Stomach (tissue), 4 donors: ENCODE data around the gene CALML4.

ENCODE experiments used
- EP300 ChIP-seq: sonication (generic); formaldehyde crosslinking; IDR thresholded peaks from one replicate; pipeline ENCODE4 v1.6.1; 2017; ENCODE audit warnings: antibody characterized with exemption
- POLR2A ChIP-seq, 4 donors: fragments of 450-650 bp; IDR thresholded peaks; one replicate each; pipeline ENCODE4 v1.6.1; 2016; ENCODE audit warnings: antibody characterized with exemption in 4 of 4, control low read depth in 2 of 4, mild to moderate bottlenecking in 1 of 4, moderate library complexity in 1 of 4
- POLR2AphosphoS5 ChIP-seq, 3 donors: sonication (generic); formaldehyde crosslinking; IDR thresholded peaks; one replicate each; pipeline ENCODE4 v1.6.1; 2016; ENCODE audit warnings: antibody characterized with exemption in 3 of 3
- TF ChIP-seq, protein P1 (sequence below), 7 experiments: fragments of 450-650 bp in 4 of 7; fragments of 200-600 bp in 3 of 7; sonication (generic) in 3 of 7; IDR thresholded peaks; one replicate each; pipeline ENCODE4 v1.5.1; 2016 to 2019; ENCODE audit warnings: antibody characterized with exemption in 7 of 7, control low read depth in 2 of 7, mild to moderate bottlenecking in 1 of 7

DNA sequence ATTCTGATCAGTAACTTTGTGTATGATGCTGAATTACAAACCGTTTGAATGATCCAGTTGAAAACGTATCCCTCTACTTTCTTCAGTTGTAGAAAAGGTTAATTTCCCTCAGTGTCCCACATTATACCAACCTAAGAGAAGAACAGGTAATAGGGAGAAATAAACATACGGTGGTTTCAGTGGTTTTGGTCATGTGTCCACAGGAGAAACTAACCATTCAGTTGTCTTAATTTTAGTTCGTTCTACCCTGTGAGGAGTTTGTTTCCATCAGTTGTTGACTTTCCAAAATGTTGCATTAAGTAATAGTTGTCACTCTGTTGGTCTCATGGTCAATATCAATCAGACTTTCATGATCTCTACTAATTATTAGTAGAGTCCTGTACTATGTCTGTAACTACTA lies 15.1 kb downstream of the CALML4 start:
- no peak for TF ChIP-seq POLR2A (IDR thresholded peaks at IDR 0.05)
- TF ChIP-seq, protein P1, sequence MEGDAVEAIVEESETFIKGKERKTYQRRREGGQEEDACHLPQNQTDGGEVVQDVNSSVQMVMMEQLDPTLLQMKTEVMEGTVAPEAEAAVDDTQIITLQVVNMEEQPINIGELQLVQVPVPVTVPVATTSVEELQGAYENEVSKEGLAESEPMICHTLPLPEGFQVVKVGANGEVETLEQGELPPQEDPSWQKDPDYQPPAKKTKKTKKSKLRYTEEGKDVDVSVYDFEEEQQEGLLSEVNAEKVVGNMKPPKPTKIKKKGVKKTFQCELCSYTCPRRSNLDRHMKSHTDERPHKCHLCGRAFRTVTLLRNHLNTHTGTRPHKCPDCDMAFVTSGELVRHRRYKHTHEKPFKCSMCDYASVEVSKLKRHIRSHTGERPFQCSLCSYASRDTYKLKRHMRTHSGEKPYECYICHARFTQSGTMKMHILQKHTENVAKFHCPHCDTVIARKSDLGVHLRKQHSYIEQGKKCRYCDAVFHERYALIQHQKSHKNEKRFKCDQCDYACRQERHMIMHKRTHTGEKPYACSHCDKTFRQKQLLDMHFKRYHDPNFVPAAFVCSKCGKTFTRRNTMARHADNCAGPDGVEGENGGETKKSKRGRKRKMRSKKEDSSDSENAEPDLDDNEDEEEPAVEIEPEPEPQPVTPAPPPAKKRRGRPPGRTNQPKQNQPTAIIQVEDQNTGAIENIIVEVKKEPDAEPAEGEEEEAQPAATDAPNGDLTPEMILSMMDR (IDR thresholded peaks at IDR 0.05) = no peak
- TF ChIP-seq EP300 = no peak
- no peak for TF ChIP-seq POLR2AphosphoS5 (IDR thresholded peaks at IDR 0.05)
